Peyer's patch (tissue), 4 donors: ENCODE results near the gene BSX. TPM values are rescaled to one million over a fixed set of nuclear protein-coding genes. Genes with fewer than 3 reads are reported as not detected.

ENCODE experiments used
- DNase-seq, 3 donors: peaks; one replicate each; pipeline ENCODE4 v3.0.0-alpha.2; 2017 to 2019
- H3K27ac ChIP-seq, 4 donors: fragments of 200-600 bp; sonication (generic); one replicate each; pipeline ENCODE4 v1.5.1; 2016 to 2019
- H3K27me3 ChIP-seq, 2 donors: fragments of 200-600 bp; sonication (generic); one replicate each; pipeline ENCODE4 v1.5.1; 2019
- H3K36me3 ChIP-seq, 3 donors: fragments of 200-600 bp; sonication (generic); one replicate each; pipeline ENCODE4 v1.5.1; 2016 to 2019
- H3K4me1 ChIP-seq, 4 donors: fragments of 200-600 bp; sonication (generic); one replicate each; pipeline ENCODE4 v1.5.1; 2016 to 2019
- H3K4me3 ChIP-seq, 4 donors: fragments of 200-600 bp; sonication (generic); 1 replicate in 3 of 4; 2 replicates in 1 of 4; pipeline ENCODE4 v1.5.1; 2016 to 2019; ENCODE audit warnings: mild to moderate bottlenecking in 1 of 4
- H3K9me3 ChIP-seq, 4 donors: fragments of 200-600 bp; sonication (generic); one replicate each; pipeline ENCODE4 v1.5.1; 2016 to 2019; ENCODE audit warnings: mild to moderate bottlenecking in 1 of 4
- CTCF ChIP-seq, 6 experiments: fragments of 450-650 bp in 4 of 6; fragments of 200-600 bp in 2 of 6; sonication (generic) in 1 of 6; IDR thresholded peaks; one replicate each; pipeline ENCODE4 v1.5.1; 2017 to 2019; ENCODE audit warnings: antibody characterized with exemption in 6 of 6, mild to moderate bottlenecking in 3 of 6, moderate library complexity in 1 of 6
- POLR2A ChIP-seq, 2 donors: fragments of 450-650 bp; IDR thresholded peaks; one replicate each; pipeline ENCODE4 v1.5.1; 2017; ENCODE audit warnings: antibody characterized with exemption in 2 of 2, mild to moderate bottlenecking in 2 of 2, moderate library complexity in 2 of 2
- total RNA-seq, 4 donors: library from RNA; depleted of rRNA; stranded (reverse); fragments of >200 nt; gene quantifications; one replicate each; pipeline ENCODE4 v1.1.0, GENCODE V29; 2016

Gene BSX
- total RNA-seq = not detected

- H3K36me3 ChIP-seq = no peaks in the 10 kb centered on the region
- peaks cover 0 to 4% (median 0%) of the 10 kb centered on the region in 4 donors for H3K9me3 ChIP-seq
- no peak for DNase-seq
- no peak within 1 kb of the TSS for H3K4me3 ChIP-seq
- peaks cover 0 to 61% of the 10 kb centered on the region in 2 donors for H3K27me3 ChIP-seq
- TF ChIP-seq CTCF (IDR thresholded peaks at IDR 0.05) (no peak), POLR2A (IDR thresholded peaks at IDR 0.05) (no peak)
- no peak within 1 kb of the TSS for H3K27ac ChIP-seq
- H3K4me1 ChIP-seq = peaks cover 0 to 33% (median 2%) of the 10 kb centered on the region in 4 donors
Observed at GRCh38 chr11:122981388-122982264, at the start of gene BSX. Gene BSX (minus strand): TSS chr11:122981834. CDS start chr11:122981671, 163 bp downstream.

- H3K4me3 ChIP-seq = no peak overlapping the region
- H3K27me3 ChIP-seq = no peaks in the 10 kb centered on the region
- H3K4me1 ChIP-seq = no peaks in the 10 kb centered on the region
- no peak for DNase-seq
- H3K9me3 ChIP-seq = no peaks in the 10 kb centered on the region
- TF ChIP-seq POLR2A (IDR thresholded peaks at IDR 0.05) (no peak), CTCF (IDR thresholded peaks at IDR 0.05) (no peak)
- H3K36me3 ChIP-seq = no peaks in the 10 kb centered on the region
- H3K27ac ChIP-seq = no peak overlapping the region
Observed at GRCh38 chr11:123030517-123030916, 48.9 kb upstream of the BSX start.

DNA sequence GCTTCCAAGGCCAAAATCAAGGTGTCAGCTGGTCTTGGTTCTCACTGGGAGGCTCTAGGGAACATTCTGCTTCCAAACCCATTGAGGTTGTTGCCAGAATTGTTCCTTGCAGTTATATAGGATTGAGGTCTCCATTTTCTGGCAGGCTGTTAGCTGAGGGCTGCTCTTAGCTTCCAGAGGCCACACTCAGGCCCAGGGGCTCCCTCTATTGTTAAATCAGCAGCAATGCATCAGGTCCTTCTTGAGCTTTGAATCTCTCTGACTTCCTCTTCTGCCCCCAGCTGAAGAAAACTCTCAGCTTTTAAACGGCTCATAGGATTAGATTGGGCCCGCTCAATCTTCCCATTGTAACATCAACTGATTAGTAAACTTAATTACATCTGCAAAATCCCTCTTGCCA lies 39.3 kb upstream of the BSX start:
- TF ChIP-seq CTCF (IDR thresholded peaks at IDR 0.05) (peak in 4 of 6 experiments; percentile 27 to 37 (median 32)), POLR2A (IDR thresholded peaks at IDR 0.05) (no peak)
- Histone ChIP-seq H3K27me3 (no peaks in the 10 kb centered on the region), H3K4me3 (no peak overlapping the region), H3K4me1 (no peaks in the 10 kb centered on the region), H3K9me3 (no peaks in the 10 kb centered on the region), H3K27ac (no peak overlapping the region), H3K36me3 (no peaks in the 10 kb centered on the region)
- DNase-seq = no peak

DNA sequence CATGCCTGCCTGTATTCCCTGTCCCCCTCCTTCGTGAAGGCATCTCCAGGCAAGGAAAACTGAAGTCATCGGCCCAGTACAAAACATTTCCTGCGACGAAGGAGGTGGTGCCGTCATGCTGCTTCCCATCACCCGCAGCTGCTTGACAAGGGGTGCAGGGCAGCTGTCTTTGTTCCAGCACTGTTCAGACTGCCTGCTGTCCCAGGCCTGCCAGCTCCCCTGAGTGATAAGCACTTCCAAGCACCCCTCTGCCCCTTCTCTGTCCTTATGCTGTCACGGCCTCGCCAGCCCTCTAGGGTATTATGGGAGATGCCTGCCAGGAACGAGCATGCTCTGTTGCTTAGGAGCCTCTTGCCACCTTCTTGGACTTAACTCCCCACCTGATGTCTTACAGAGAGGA lies 37.1 kb upstream of the BSX start:
- H3K27ac ChIP-seq = no peak overlapping the region
- no peaks in the 10 kb centered on the region for H3K27me3 ChIP-seq
- H3K9me3 ChIP-seq = no peaks in the 10 kb centered on the region
- no peaks in the 10 kb centered on the region for H3K4me1 ChIP-seq
- TF ChIP-seq CTCF (IDR thresholded peaks at IDR 0.05) = no peak
- TF ChIP-seq POLR2A (IDR thresholded peaks at IDR 0.05) = no peak
- DNase-seq = no peak
- no peak overlapping the region for H3K4me3 ChIP-seq
- no peaks in the 10 kb centered on the region for H3K36me3 ChIP-seq

DNA sequence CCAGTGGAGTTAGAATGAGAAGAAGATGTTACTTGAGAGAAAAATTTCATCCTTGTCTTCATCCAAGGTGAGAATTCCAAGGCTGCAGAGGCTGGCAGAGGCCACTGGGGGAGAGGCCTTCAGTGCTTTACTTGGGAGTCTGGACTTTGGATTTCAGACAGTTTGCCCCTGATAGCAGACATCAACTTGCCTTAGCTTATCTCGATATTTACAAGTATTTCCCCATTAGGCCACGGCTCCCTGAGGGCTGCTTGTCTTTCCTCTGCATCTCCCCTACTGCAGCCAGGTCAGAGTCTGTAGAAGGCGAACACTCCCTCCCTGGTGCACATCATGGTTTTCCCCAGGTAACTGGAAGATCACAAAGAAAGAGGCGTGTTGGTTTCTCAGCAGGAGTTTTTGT lies 29.9 kb upstream of the BSX start:
- Histone ChIP-seq H3K36me3 (no peaks in the 10 kb centered on the region), H3K27me3 (no peaks in the 10 kb centered on the region), H3K4me3 (no peak overlapping the region), H3K4me1 (no peaks in the 10 kb centered on the region), H3K27ac (no peak overlapping the region), H3K9me3 (no peaks in the 10 kb centered on the region)
- DNase-seq = no peak
- TF ChIP-seq POLR2A (IDR thresholded peaks at IDR 0.05) (no peak), CTCF (IDR thresholded peaks at IDR 0.05) (no peak)
